ENCODE results near the gene BTAF1. TPM values are rescaled to one million over a fixed set of nuclear protein-coding genes. Genes with fewer than 3 reads are reported as not detected.

BTAF1 gene
- total RNA-seq, 1 donor from 2014 or later, result 29.2 TPM

DNA sequence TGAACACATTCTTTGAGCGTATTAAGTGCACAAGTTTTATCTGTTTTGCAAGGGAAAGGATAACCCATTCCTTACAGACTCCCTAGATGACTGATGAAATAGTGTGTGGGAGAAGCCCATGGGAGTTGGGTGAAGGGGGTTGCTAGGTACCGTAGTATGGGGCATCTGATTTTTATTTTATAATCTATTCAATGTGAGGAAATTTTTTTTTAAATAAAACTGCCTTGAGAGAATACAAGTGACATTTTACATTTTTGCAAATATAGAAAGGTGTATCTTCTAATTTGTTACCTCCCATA is 1.4 kb downstream of the BTAF1 start:
- peaks cover 4% of the 10 kb centered on the region for H3K9me3 Mint-ChIP-seq (ENCODE audit: unreplicated experiment)
- Histone ChIP-seq H4K20me1 (ENCODE audit: insufficient read depth, low read length) (peaks cover 33% of the 10 kb centered on the region), H3K27me3 (ENCODE audit: insufficient read depth, low read length) (no peaks in the 10 kb centered on the region), H3K4me2 (ENCODE audit: low read length) (peak overlapping the region; percentile 88), H3K79me2 (ENCODE audit: insufficient read depth, low read length) (peaks cover 64% of the 10 kb centered on the region), H3K9me3 (ENCODE audit: insufficient read depth, low read depth, low read length) (no peaks in the 10 kb centered on the region), H3K4me1 (ENCODE audit: insufficient read depth, low read length) (no peaks in the 10 kb centered on the region), H3K36me3 (ENCODE audit: insufficient read depth, low read length) (peaks cover 2% of the 10 kb centered on the region), H3K27ac (ENCODE audit: low read depth, low read length) (no peak overlapping the region), H3K4me3 (ENCODE audit: insufficient read depth, low read depth, low read length) (peak overlapping the region; percentile 92), H2AFZ (ENCODE audit: low read depth, low read length) (no peak overlapping the region), H3K9ac (ENCODE audit: low read length) (peak overlapping the region; percentile 97)
- H3K36me3 Mint-ChIP-seq (ENCODE audit: low read depth, unreplicated experiment), result peaks cover 2% of the 10 kb centered on the region
- no peak for FAIRE-seq
- no peaks in the 10 kb centered on the region for H3K27me3 Mint-ChIP-seq (ENCODE audit: low read depth, unreplicated experiment)
- TF ChIP-seq, protein P1, sequence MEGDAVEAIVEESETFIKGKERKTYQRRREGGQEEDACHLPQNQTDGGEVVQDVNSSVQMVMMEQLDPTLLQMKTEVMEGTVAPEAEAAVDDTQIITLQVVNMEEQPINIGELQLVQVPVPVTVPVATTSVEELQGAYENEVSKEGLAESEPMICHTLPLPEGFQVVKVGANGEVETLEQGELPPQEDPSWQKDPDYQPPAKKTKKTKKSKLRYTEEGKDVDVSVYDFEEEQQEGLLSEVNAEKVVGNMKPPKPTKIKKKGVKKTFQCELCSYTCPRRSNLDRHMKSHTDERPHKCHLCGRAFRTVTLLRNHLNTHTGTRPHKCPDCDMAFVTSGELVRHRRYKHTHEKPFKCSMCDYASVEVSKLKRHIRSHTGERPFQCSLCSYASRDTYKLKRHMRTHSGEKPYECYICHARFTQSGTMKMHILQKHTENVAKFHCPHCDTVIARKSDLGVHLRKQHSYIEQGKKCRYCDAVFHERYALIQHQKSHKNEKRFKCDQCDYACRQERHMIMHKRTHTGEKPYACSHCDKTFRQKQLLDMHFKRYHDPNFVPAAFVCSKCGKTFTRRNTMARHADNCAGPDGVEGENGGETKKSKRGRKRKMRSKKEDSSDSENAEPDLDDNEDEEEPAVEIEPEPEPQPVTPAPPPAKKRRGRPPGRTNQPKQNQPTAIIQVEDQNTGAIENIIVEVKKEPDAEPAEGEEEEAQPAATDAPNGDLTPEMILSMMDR (IDR thresholded peaks at IDR 0.05; ENCODE audit: insufficient read depth, low read depth, low read length), result no peak
- no peak for TF ChIP-seq EZH2 (IDR thresholded peaks at IDR 0.05; ENCODE audit: insufficient read depth, low read length)
- peak overlapping the region; percentile 98 for H3K4me3 Mint-ChIP-seq (ENCODE audit: unreplicated experiment)
- peaks cover 15% of the 10 kb centered on the region for H3K4me1 Mint-ChIP-seq (ENCODE audit: low read depth, unreplicated experiment)
- peak overlapping the region; percentile 98 for H3K27ac Mint-ChIP-seq (ENCODE audit: unreplicated experiment)
- no peak for DNase-seq (ENCODE audit: low read depth)

DNA sequence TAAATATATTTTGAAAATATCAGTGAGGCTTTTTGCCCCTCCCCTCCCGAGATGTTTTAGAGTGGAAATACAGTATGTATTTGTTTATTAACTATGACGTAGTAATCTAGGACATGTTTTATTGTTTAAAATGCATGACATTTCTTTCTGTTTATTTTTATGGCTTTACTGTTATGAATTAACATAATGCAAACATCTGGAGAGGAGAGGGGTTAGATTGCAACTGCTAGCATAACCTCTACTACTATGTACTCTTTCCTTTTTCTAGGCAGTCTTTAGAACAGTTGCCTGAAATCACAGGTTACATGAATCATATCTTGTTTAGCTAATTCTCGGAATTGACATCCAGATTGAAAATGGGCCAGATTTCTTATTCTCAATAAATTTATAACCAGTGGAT is 7.4 kb downstream of the BTAF1 start:
- Histone ChIP-seq H2AFZ (ENCODE audit: low read depth, low read length) (no peak overlapping the region), H3K27ac (ENCODE audit: low read depth, low read length) (no peak overlapping the region), H3K27me3 (ENCODE audit: insufficient read depth, low read length) (no peaks in the 10 kb centered on the region), H3K79me2 (ENCODE audit: insufficient read depth, low read length) (peaks cover 100% of the 10 kb centered on the region), H3K36me3 (ENCODE audit: insufficient read depth, low read length) (peaks cover 9% of the 10 kb centered on the region), H4K20me1 (ENCODE audit: insufficient read depth, low read length) (peaks cover 83% of the 10 kb centered on the region), H3K9ac (ENCODE audit: low read length) (no peak overlapping the region), H3K4me1 (ENCODE audit: insufficient read depth, low read length) (no peaks in the 10 kb centered on the region), H3K9me3 (ENCODE audit: insufficient read depth, low read depth, low read length) (no peaks in the 10 kb centered on the region), H3K4me3 (ENCODE audit: insufficient read depth, low read depth, low read length) (no peak overlapping the region), H3K4me2 (ENCODE audit: low read length) (no peak overlapping the region)
- Mint-ChIP-seq H3K4me1 (ENCODE audit: low read depth, unreplicated experiment) (peaks cover 13% of the 10 kb centered on the region), H3K9me3 (ENCODE audit: unreplicated experiment) (no peaks in the 10 kb centered on the region), H3K27ac (ENCODE audit: unreplicated experiment) (no peak overlapping the region), H3K36me3 (ENCODE audit: low read depth, unreplicated experiment) (peaks cover 3% of the 10 kb centered on the region), H3K4me3 (ENCODE audit: unreplicated experiment) (no peak overlapping the region), H3K27me3 (ENCODE audit: low read depth, unreplicated experiment) (no peaks in the 10 kb centered on the region)
- no peak for DNase-seq (ENCODE audit: low read depth)
- FAIRE-seq, result no peak
- no peak for TF ChIP-seq EZH2 (IDR thresholded peaks at IDR 0.05; ENCODE audit: insufficient read depth, low read length)
- TF ChIP-seq, protein P1 (IDR thresholded peaks at IDR 0.05; ENCODE audit: insufficient read depth, low read depth, low read length), result no peak

DNA sequence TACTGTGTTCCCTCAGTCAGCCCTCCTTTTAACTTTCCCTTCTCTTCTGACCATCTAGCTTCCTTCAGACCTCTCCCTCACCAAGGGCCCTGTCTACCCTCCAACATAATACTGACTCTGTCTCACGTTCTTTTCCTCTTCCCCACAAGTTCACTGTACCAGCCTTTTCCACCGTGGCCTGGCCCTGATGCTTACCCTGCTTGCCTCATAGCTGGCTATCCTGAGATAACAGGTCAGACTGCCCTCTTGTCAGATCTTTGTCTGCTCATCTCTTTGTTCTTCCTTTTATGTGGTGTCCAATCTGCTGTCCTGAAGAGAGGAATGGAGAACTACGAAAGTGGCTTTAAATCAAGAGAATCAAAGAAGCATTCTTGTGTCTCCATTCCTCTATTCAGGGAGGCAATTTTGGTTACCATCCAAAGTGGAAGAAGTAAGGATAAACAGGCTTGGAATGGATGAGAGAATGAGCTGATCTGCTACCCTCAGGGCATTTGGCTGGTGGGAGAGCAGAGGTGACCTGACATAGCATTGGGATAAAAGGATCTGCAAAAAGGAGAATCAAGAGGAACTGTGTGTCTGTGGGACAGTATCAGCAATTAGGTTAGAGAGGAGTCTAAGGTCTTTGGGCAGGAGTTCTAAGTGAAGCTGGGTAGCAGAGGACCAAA is 8.1 kb downstream of the BTAF1 start:
- TF ChIP-seq EZH2 (IDR thresholded peaks at IDR 0.05; ENCODE audit: insufficient read depth, low read length), result no peak
- TF ChIP-seq, protein P1 (IDR thresholded peaks at IDR 0.05; ENCODE audit: insufficient read depth, low read depth, low read length), result no peak
- H3K4me1 Mint-ChIP-seq (ENCODE audit: low read depth, unreplicated experiment), result peaks cover 11% of the 10 kb centered on the region
- Histone ChIP-seq H3K4me2 (ENCODE audit: low read length) (no peak overlapping the region), H3K9me3 (ENCODE audit: insufficient read depth, low read depth, low read length) (no peaks in the 10 kb centered on the region), H3K27ac (ENCODE audit: low read depth, low read length) (no peak overlapping the region), H3K27me3 (ENCODE audit: insufficient read depth, low read length) (no peaks in the 10 kb centered on the region), H3K4me1 (ENCODE audit: insufficient read depth, low read length) (no peaks in the 10 kb centered on the region), H3K4me3 (ENCODE audit: insufficient read depth, low read depth, low read length) (no peak overlapping the region), H2AFZ (ENCODE audit: low read depth, low read length) (no peak overlapping the region), H4K20me1 (ENCODE audit: insufficient read depth, low read length) (peaks cover 83% of the 10 kb centered on the region), H3K9ac (ENCODE audit: low read length) (no peak overlapping the region), H3K36me3 (ENCODE audit: insufficient read depth, low read length) (peaks cover 14% of the 10 kb centered on the region), H3K79me2 (ENCODE audit: insufficient read depth, low read length) (peaks cover 100% of the 10 kb centered on the region)
- FAIRE-seq (no peak), DNase-seq (ENCODE audit: low read depth) (no peak)
- no peak overlapping the region for H3K4me3 Mint-ChIP-seq (ENCODE audit: unreplicated experiment)
- no peak overlapping the region for H3K27ac Mint-ChIP-seq (ENCODE audit: unreplicated experiment)
- H3K9me3 Mint-ChIP-seq (ENCODE audit: unreplicated experiment), result no peaks in the 10 kb centered on the region
- no peaks in the 10 kb centered on the region for H3K27me3 Mint-ChIP-seq (ENCODE audit: low read depth, unreplicated experiment)
- peaks cover 9% of the 10 kb centered on the region for H3K36me3 Mint-ChIP-seq (ENCODE audit: low read depth, unreplicated experiment)

All from astrocyte (in vitro differentiated cells and primary cell).